Measurements from ENCODE around the gene PCDH9. TPM values are rescaled to one million over a fixed set of nuclear protein-coding genes. Genes with fewer than 3 reads are reported as not detected.

PCDH9 gene
- total RNA-seq, 1 donor from 2014 or later: 0.75 TPM

DNA sequence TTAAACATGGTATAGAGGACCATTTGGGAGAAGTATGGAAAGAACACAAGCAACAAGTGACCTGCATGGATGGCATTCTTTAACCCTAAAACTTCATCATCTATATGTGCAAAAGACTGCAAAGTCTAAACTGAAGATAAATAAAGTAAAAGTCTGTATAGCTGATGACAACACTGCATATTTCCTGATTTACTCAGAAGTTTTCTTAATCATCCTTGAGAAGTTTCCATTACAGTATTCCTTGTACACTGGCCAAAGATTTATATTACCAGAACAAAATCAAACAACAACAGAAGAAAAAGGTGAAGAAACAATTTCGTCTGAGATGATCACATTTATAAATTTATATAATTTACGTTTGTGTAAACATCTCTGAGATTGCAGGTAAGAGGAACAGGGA lies 805.7 kb downstream of the PCDH9 start:
- Histone ChIP-seq H3K27me3 (ENCODE audit: control insufficient read depth, insufficient read depth, low read length) (no peaks in the 10 kb centered on the region), H3K4me3 (ENCODE audit: low read depth, low read length) (no peak overlapping the region), H3K36me3 (ENCODE audit: control insufficient read depth, insufficient read depth, low read length) (no peaks in the 10 kb centered on the region)
- no peak for DNase-seq (ENCODE audit: low read depth)
- TF ChIP-seq, protein P1, sequence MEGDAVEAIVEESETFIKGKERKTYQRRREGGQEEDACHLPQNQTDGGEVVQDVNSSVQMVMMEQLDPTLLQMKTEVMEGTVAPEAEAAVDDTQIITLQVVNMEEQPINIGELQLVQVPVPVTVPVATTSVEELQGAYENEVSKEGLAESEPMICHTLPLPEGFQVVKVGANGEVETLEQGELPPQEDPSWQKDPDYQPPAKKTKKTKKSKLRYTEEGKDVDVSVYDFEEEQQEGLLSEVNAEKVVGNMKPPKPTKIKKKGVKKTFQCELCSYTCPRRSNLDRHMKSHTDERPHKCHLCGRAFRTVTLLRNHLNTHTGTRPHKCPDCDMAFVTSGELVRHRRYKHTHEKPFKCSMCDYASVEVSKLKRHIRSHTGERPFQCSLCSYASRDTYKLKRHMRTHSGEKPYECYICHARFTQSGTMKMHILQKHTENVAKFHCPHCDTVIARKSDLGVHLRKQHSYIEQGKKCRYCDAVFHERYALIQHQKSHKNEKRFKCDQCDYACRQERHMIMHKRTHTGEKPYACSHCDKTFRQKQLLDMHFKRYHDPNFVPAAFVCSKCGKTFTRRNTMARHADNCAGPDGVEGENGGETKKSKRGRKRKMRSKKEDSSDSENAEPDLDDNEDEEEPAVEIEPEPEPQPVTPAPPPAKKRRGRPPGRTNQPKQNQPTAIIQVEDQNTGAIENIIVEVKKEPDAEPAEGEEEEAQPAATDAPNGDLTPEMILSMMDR (IDR thresholded peaks at IDR 0.05; ENCODE audit: insufficient read depth, low read length, poor library complexity, severe bottlenecking): no peak

DNA sequence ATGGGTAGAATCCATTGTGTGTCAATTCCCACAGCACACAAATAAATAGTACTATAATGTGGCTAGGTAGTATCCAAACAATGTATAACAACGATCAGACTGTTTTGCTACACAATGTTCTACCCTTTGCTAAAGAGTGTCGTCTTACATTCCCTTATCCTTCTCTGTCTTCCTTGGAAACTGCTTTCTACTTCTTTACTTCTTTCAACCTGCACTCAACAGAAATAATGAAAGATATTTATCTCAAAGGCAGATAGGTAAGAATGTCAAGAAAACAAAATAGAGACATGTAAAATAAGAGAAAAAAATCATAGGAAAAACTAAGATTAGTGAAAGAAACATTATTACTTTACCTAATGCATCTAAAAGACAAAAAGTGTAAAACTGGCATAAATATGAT lies 814.7 kb downstream of the PCDH9 start:
- no peaks in the 10 kb centered on the region for H3K27me3 ChIP-seq (ENCODE audit: control insufficient read depth, insufficient read depth, low read length)
- no peak overlapping the region for H3K4me3 ChIP-seq (ENCODE audit: low read depth, low read length)
- TF ChIP-seq, protein P1 (IDR thresholded peaks at IDR 0.05; ENCODE audit: insufficient read depth, low read length, poor library complexity, severe bottlenecking): no peak
- no peaks in the 10 kb centered on the region for H3K36me3 ChIP-seq (ENCODE audit: control insufficient read depth, insufficient read depth, low read length)
- no peak for DNase-seq (ENCODE audit: low read depth)

DNA sequence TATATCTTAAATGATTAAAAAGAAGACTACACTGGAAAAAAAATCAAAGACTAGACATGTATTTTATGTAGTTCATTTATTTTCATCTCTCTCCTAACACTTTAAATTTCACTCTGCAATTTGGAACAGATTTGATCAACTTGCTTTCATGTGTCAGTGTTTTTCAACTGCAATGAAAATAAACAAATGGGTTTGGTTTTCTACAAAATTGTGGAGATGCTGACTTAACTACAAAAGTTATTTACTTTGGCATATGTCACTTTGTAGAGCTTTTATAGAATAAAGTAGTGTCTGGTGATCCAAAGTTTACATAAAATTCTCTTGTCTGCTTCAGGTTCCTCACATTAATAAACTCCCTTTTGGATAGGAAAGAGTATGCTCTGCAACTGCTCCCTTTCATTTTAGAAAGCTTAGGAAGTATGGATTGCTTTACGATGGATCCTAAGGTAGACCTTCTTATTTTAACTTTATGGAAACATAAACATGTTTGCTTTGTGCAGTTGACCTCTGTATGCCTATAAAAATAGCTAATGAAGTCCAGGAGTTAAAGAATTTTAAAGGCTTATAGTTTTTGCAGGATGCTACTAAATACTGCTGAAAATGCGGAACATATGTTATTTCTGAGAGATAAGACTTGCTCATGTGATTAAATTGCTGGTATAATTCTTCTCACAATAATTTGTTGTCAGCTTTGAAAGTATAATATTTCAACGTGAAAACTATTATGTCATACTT lies 815.9 kb downstream of the PCDH9 start:
- Histone ChIP-seq H3K27me3 (ENCODE audit: control insufficient read depth, insufficient read depth, low read length) (no peaks in the 10 kb centered on the region), H3K4me3 (ENCODE audit: low read depth, low read length) (no peak overlapping the region), H3K36me3 (ENCODE audit: control insufficient read depth, insufficient read depth, low read length) (no peaks in the 10 kb centered on the region)
- DNase-seq (ENCODE audit: low read depth): no peak
- TF ChIP-seq, protein P1 (IDR thresholded peaks at IDR 0.05; ENCODE audit: insufficient read depth, low read length, poor library complexity, severe bottlenecking): no peak

DNA sequence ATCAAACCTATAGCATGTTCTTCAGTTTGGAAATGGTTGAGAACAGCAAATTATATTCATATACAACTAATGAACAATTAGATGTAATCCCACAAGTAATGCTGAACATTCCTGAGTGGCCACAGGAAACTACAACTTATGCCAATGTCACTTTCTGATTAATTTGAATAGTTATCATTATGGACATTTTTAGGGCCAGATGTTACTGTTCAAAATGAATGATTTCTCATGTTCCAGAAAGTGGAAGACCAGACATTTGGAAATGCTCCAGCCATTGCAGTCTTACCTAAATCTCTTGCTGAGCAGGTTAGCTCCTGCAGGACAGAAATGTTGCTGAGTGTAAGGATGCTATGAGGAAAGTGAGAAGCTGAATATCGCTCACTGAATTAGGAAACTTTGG lies 819.8 kb downstream of the PCDH9 start:
- TF ChIP-seq, protein P1 (IDR thresholded peaks at IDR 0.05; ENCODE audit: insufficient read depth, low read length, poor library complexity, severe bottlenecking): no peak
- H3K27me3 ChIP-seq (ENCODE audit: control insufficient read depth, insufficient read depth, low read length): no peaks in the 10 kb centered on the region
- no peaks in the 10 kb centered on the region for H3K36me3 ChIP-seq (ENCODE audit: control insufficient read depth, insufficient read depth, low read length)
- no peak for DNase-seq (ENCODE audit: low read depth)
- no peak overlapping the region for H3K4me3 ChIP-seq (ENCODE audit: low read depth, low read length)

DNA sequence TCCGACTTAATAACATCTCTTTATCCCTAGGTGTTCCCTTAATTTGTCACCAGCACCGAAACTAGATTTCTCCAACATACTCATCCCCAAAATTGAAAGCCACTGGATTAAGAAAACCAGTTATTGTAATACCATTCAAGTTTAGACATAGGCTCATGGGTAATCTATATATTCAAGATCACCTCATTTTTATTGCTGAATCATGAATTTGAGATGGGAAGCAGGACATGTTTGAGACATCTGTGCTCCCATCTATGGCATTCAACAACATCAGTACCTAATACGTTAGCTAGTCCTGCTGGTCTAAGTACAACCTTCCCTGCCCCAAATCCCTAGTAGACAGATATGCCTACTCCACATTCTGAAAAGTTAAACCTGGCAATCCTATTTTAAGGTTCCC lies 820.6 kb downstream of the PCDH9 start:
- Histone ChIP-seq H3K36me3 (ENCODE audit: control insufficient read depth, insufficient read depth, low read length) (no peaks in the 10 kb centered on the region), H3K4me3 (ENCODE audit: low read depth, low read length) (no peak overlapping the region), H3K27me3 (ENCODE audit: control insufficient read depth, insufficient read depth, low read length) (no peaks in the 10 kb centered on the region)
- DNase-seq (ENCODE audit: low read depth): no peak
- TF ChIP-seq, protein P1 (IDR thresholded peaks at IDR 0.05; ENCODE audit: insufficient read depth, low read length, poor library complexity, severe bottlenecking): no peak

DNA sequence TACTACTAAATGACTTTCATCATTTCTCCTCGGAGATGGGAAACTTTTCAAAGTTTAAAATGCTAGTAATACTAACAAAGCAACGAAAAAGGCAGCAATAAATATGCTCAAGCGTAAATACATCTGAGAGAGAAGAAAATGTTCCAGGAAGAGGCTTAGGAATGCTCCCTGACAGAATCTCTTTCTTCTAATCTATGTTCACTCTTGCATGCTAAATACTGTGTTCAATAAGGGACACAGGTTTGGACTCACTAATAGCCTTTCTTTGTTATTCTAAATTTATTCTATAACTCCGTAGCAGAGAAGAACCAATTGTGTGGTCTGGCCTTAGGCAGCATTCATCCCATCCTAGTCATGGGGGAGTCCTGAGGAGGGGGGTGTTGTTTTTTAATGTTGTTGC lies 823.0 kb downstream of the PCDH9 start:
- no peaks in the 10 kb centered on the region for H3K27me3 ChIP-seq (ENCODE audit: control insufficient read depth, insufficient read depth, low read length)
- H3K36me3 ChIP-seq (ENCODE audit: control insufficient read depth, insufficient read depth, low read length): no peaks in the 10 kb centered on the region
- TF ChIP-seq, protein P1 (IDR thresholded peaks at IDR 0.05; ENCODE audit: insufficient read depth, low read length, poor library complexity, severe bottlenecking): no peak
- no peak overlapping the region for H3K4me3 ChIP-seq (ENCODE audit: low read depth, low read length)
- DNase-seq (ENCODE audit: low read depth): no peak

Measured in kidney epithelial cell (primary cell).